ENCODE data around the gene HEMK1. TPM values are rescaled to one million over a fixed set of nuclear protein-coding genes. Genes with fewer than 3 reads are reported as not detected.

HEMK1 gene
- total and polyA plus RNA-seq, 2 of the 8 experiments (the other 6 are each of a cell fraction or from before 2014, with no cell fraction given) = 9.7 to 10.6 TPM

DNA sequence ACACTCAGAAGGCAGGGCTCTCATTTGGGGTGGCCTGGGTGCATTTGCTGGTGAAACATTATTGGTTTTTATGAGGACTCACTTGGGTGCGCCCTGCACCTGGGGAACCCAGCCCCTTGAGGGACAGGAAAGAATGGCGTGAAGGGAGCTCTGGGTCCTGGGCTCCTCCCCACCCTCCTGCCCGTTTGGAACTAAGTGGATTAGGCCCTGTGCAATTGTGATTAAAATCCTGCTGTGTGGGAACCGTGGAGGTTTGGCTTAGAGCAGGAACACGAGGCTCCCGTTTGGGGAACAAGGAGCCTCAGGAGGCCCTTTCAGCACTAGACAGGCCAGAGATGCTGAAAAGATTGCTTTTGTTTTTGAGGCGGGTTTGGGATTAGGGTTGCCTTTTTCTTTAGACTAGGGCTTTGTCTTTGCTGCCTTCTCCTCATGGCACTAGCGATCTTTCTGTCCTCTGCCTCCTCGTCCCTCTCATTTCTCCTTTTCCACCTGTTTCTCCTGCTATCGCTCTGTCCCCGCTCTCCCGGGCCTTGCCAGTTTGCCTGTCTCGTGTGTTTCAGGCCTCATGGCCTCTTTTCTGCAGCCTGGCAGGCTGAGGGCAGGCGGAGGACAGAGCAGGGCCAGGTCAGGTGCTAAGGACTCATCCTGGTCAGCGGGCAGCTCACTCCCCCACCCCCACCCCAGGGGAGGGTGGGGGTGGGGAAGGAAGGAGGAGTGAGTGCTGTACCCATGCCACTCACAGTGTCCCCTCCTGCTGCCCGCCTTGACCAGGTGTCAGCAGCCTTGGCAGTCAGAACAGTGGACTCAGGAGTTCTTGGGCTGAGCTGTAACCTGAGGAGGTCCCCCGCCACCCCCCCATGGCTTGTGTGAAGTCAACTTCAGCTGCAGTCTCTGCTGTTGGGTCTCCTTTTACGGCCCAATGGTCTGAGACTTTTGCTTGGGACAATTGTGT, 56.2 kb downstream of the HEMK1 start:
- H3K18ac ChIP-seq (ENCODE audit: extremely low read depth, low read length) = no peak overlapping the region; the same call in none of the 2 replicates
- CTCF ChIA-PET (ENCODE audit: partially characterized antibody) = interaction anchor here (0.7 to 63.8 kb wide), 8 partner anchors 4 to 746 kb away, joined by 3 to 1262 read pairs (median 8); partner anchors contain the start of genes C3orf18, CISH, DOCK3 and HEMK1
- H4K91ac ChIP-seq (replicated peaks; ENCODE audit: insufficient read length, low read length) = no peak overlapping the region
- peaks cover 2 to 16% of the 10 kb centered on the region in 2 experiments for H4K20me1 ChIP-seq (replicated peaks in 1 of 2; ENCODE audit: control insufficient read depth in 1 of 2, insufficient read depth in 2 of 2, low read length in 2 of 2)
- H2BK15ac ChIP-seq (ENCODE audit: low read length) = no peak overlapping the region
- DNase-seq (ENCODE audit: low read depth in 1 of 2, low spot score in 2 of 2) (no peak), FAIRE-seq (no peak)
- no peak overlapping the region for H3K23ac ChIP-seq (ENCODE audit: insufficient read length)
- no peaks in the 10 kb centered on the region for H3K9me3 ChIP-seq (ENCODE audit: insufficient read depth in 2 of 2, low read depth in 1 of 2, low read length in 1 of 2)
- H3K79me1 ChIP-seq (ENCODE audit: low read depth, low read length) = peaks cover 9% of the 10 kb centered on the region
- H3K56ac ChIP-seq (replicated peaks; ENCODE audit: insufficient read length, low read depth, low read length) = no peak overlapping the region
- H3K4me2 ChIP-seq (ENCODE audit: insufficient read depth in 1 of 2, low read depth in 2 of 2, low read length in 2 of 2) = peak overlapping the region; percentile 14 to 15; a peak in 2 of 4 replicates
- peaks cover 0 to 3% (median 0%) of the 10 kb centered on the region in 4 experiments; a peak in 2 of 8 replicates for H3K36me3 ChIP-seq (ENCODE audit: control insufficient read depth in 2 of 4, insufficient read depth in 4 of 4, low read length in 3 of 4)
- H3K4me3 ChIP-seq (ENCODE audit: extremely low read depth in 1 of 4, insufficient read depth in 2 of 4, low read depth in 3 of 4, low read length in 4 of 4) = no peak overlapping the region
- no peak overlapping the region for H4K5ac ChIP-seq (ENCODE audit: insufficient read length, low read depth, low read length)
- H3K14ac ChIP-seq (ENCODE audit: insufficient read length) = no peak overlapping the region
- POLR2A ChIA-PET (ENCODE audit: partially characterized antibody) = interaction anchor here (0.6 kb wide), 1 partner anchor 312 kb away, joined by 3 read pairs; no protein-coding TSS in a partner anchor
- peak overlapping the region; percentile 23; the same call in 1 of the 2 replicates for H3K27ac ChIP-seq (ENCODE audit: low read depth, low read length)
- H2AK5ac ChIP-seq (ENCODE audit: low read depth, low read length) = no peak overlapping the region
- WGBS, 2 experiments (ENCODE audit: extremely low coverage in 1 of 2, insufficient coverage in 1 of 2, insufficient read length in 1 of 2, insufficient replicate concordance in 2 of 2, low coverage in 1 of 2, low lambda C conversion rate in 2 of 2, missing lambda C conversion rate in 1 of 2) = 74% methylated on average over 17 of the region's 18 CpGs; no CpG with 5 or more reads in 1 of the 2 experiments
- H2BK5ac ChIP-seq (ENCODE audit: low read depth, low read length) = 0 out of 2 replicates have a peak overlapping the region, but pooled peaks have one; percentile 2
- no peaks in the 10 kb centered on the region for H3K27me3 ChIP-seq (replicated peaks in 1 of 4; ENCODE audit: control insufficient read depth in 3 of 4, extremely low read depth in 1 of 4, insufficient read depth in 3 of 4, low read length in 3 of 4)
- TF ChIP-seq POU5F1 (IDR thresholded peaks at IDR 0.05; ENCODE audit: low read depth, low read length) (no peak), SRF (IDR thresholded peaks at IDR 0.05; ENCODE audit: low read depth, low read length) (no peak), YY1 (IDR thresholded peaks at IDR 0.05; ENCODE audit: low read depth, low read length) (no peak), MAX (IDR thresholded peaks at IDR 0.05) (no peak), JUN (IDR thresholded peaks at IDR 0.05; ENCODE audit: low read depth, low read length) (no peak), SIRT6 (IDR thresholded peaks at IDR 0.05; ENCODE audit: low read length) (no peak), RBBP5 (IDR thresholded peaks at IDR 0.05; ENCODE audit: borderline replicate concordance, low read depth, low read length) (no peak), USF2 (IDR thresholded peaks at IDR 0.05; ENCODE audit: low read length) (no peak), RNF2 (IDR thresholded peaks at IDR 0.05; ENCODE audit: borderline replicate concordance, low read depth, low read length, missing control alignments, poor library complexity, severe bottlenecking) (no peak)
- 0 out of 2 replicates have a peak overlapping the region, but pooled peaks have one; percentile 48 for H2BK20ac ChIP-seq (ENCODE audit: low read length)
- H3K79me2 ChIP-seq (ENCODE audit: control insufficient read depth in 1 of 2, insufficient read depth in 2 of 2, low read length in 2 of 2) = peaks cover 0 to 40% of the 10 kb centered on the region in 2 experiments; a peak in 1 of 4 replicates
- H3K4me1 ChIP-seq (replicated peaks in 1 of 4; ENCODE audit: control insufficient read depth in 3 of 4, insufficient read depth in 4 of 4, low read length in 3 of 4) = peaks cover 2 to 21% (median 12%) of the 10 kb centered on the region in 4 experiments
- H2AFZ ChIP-seq (ENCODE audit: low read length) = no peak overlapping the region
- no peaks in the 10 kb centered on the region for H3K23me2 ChIP-seq (ENCODE audit: low read depth, low read length)
- H3K9ac ChIP-seq (replicated peaks in 1 of 4; ENCODE audit: extremely low read depth in 1 of 4, low read depth in 3 of 4, low read length in 3 of 4) = no peak overlapping the region
- H3K4ac ChIP-seq (replicated peaks; ENCODE audit: insufficient read length, low read depth, low read length) = no peak overlapping the region
- H2BK120ac ChIP-seq (replicated peaks; ENCODE audit: low read depth, low read length) = no peak overlapping the region
- H4K8ac ChIP-seq (ENCODE audit: extremely low read depth, insufficient read depth, low read length) = no peak overlapping the region; the same call in 1 of the 2 replicates
- H2BK12ac ChIP-seq (ENCODE audit: low read depth, low read length) = 0 out of 2 replicates have a peak overlapping the region, but pooled peaks have one; percentile 17
